CD4-positive, alpha-beta T cell (primary cell): ENCODE results near the gene ELK1. TPM values are rescaled to one million over a fixed set of nuclear protein-coding genes. Genes with fewer than 3 reads are reported as not detected.

Source experiments
- ATAC-seq: fragments of 200-7000 bp; cut with Tn5 transposase; one replicate; pipeline ENCODE4 v1.10.0; 2022; ENCODE audit warnings: mild to moderate bottlenecking; ENCODE audit not compliant: poor library complexity
- CTCF ChIA-PET: fragments of 350-600 bp; sonication (Branson Sonifier 250); formaldehyde crosslinking; loops from one replicate; lab custom pipeline; 2021; ENCODE audit warnings: antibody characterized with exemption, inconsistent platforms; lab: Charles Lee
- POLR2A ChIA-PET: fragments of 350-600 bp; sonication (Branson Sonifier 250); formaldehyde crosslinking; loops from one replicate; lab custom pipeline; 2021; ENCODE audit warnings: antibody characterized with exemption, inconsistent platforms; lab: Charles Lee
- DNase-seq, 14 experiments: peaks; one replicate each; pipeline ENCODE4 v3.0.0-alpha.2; 2013 to 2020; ENCODE audit warnings: mixed read lengths in 2 of 14
- H3K27ac ChIP-seq, 2 donors: one replicate each; pipeline versions ENCODE4 v1.5.1 to v1.7.0; 2013; ENCODE audit warnings: low read length in 2 of 2, low read depth in 1 of 2, mild to moderate bottlenecking in 1 of 2
- H3K27me3 ChIP-seq, 2 experiments: 1 replicate in 1 of 2; 2 replicates in 1 of 2; pipeline versions ENCODE4 v1.6.1 to v1.7.0; 2013; ENCODE audit warnings: low read length in 2 of 2, control low read depth in 1 of 2, mild to moderate bottlenecking in 1 of 2, moderate library complexity in 1 of 2; ENCODE audit not compliant: insufficient read depth in 2 of 2, control insufficient read depth in 1 of 2
- H3K36me3 ChIP-seq: one replicate; pipeline ENCODE4 v1.6.1; 2013; ENCODE audit warnings: low read length, control low read depth; ENCODE audit not compliant: insufficient read depth
- H3K4me1 ChIP-seq: one replicate; pipeline ENCODE4 v1.6.1; 2013; ENCODE audit warnings: low read length, control low read depth; ENCODE audit not compliant: insufficient read depth
- H3K4me3 ChIP-seq: one replicate; pipeline ENCODE4 v1.5.1; 2013; ENCODE audit warnings: mild to moderate bottlenecking, low read length, moderate library complexity
- H3K9me3 ChIP-seq, 2 experiments: 1 replicate in 1 of 2; 2 replicates in 1 of 2; pipeline versions ENCODE4 v1.6.1 to v1.7.0; 2013; ENCODE audit warnings: low read length in 2 of 2, mild to moderate bottlenecking in 2 of 2, control low read depth in 1 of 2, moderate library complexity in 1 of 2; ENCODE audit not compliant: control insufficient read depth in 1 of 2, insufficient read depth in 1 of 2
- H3K27ac Mint-ChIP-seq: one replicate; pipeline ENCODE4 v1.8.0; 2020; ENCODE audit warnings: mixed read lengths
- H3K27me3 Mint-ChIP-seq: one replicate; pipeline ENCODE4 v1.8.0; 2021; ENCODE audit warnings: mixed read lengths
- H3K36me3 Mint-ChIP-seq: one replicate; pipeline ENCODE4 v1.8.0; 2021; ENCODE audit warnings: low read depth, mixed read lengths
- H3K4me1 Mint-ChIP-seq: one replicate; pipeline ENCODE4 v1.8.0; 2021; ENCODE audit warnings: low read depth, mixed read lengths
- H3K4me3 Mint-ChIP-seq: one replicate; pipeline ENCODE4 v1.8.0; 2020; ENCODE audit warnings: mild to moderate bottlenecking, mixed read lengths
- H3K9me3 Mint-ChIP-seq: one replicate; pipeline ENCODE4 v1.8.0; 2020; ENCODE audit warnings: mixed read lengths
- CTCF ChIP-seq: fragments of 200-600 bp; IDR thresholded peaks from one replicate; pipeline ENCODE4 v1.8.0; 2022; ENCODE audit warnings: antibody characterized with exemption, mild to moderate bottlenecking
- intact Hi-C, 2 experiments: fragments of 100-400 bp; cut with DNase I in 1 of 2; cut with micrococcal nuclease in 1 of 2; formaldehyde crosslinking; loops; one replicate each; pipeline versions ENCODE4 v1.15.1 to v1.9.0; 2023 to 2025; cut with DNase I, micrococcal nuclease
- total RNA-seq, 174 experiments: library from RNA in 2 of 174; stranded (reverse) in 2 of 174; gene quantifications; one replicate each; pipeline ENCODE4 v1.2.3 and lab custom pipeline; 2021 to 2026

ELK1 gene
- total RNA-seq, 2 experiments from 2014 or later: 38.9 to 40.5 TPM

GRCh38 chrX:47613082-47613481 is 37.3 kb downstream of the ELK1 start:
- Mint-ChIP-seq H3K27ac (no peak overlapping the region), H3K27me3 (no peaks in the 10 kb centered on the region), H3K4me3 (no peak overlapping the region), H3K36me3 (no peaks in the 10 kb centered on the region), H3K9me3 (no peaks in the 10 kb centered on the region), H3K4me1 (peaks cover 3% of the 10 kb centered on the region)
- DNase-seq (no peak), ATAC-seq (no peak)
- TF ChIP-seq CTCF: no peak
- Histone ChIP-seq H3K27me3 (no peaks in the 10 kb centered on the region), H3K9me3 (no peaks in the 10 kb centered on the region), H3K36me3 (no peaks in the 10 kb centered on the region), H3K4me3 (no peak overlapping the region), H3K27ac (no peak overlapping the region), H3K4me1 (peaks cover 3% of the 10 kb centered on the region)
- intact Hi-C loops: no loop called here
- CTCF ChIA-PET: interaction anchor here (1.7 kb wide), 1 partner anchor 31 kb away, joined by 3 read pairs; no protein-coding TSS in a partner anchor
- POLR2A ChIA-PET: no interaction called here

GRCh38 chrX:47612418-47612817 is 37.9 kb downstream of the ELK1 start:
- Histone ChIP-seq H3K4me3 (no peak overlapping the region), H3K27ac (no peak overlapping the region), H3K36me3 (no peaks in the 10 kb centered on the region), H3K4me1 (peaks cover 3% of the 10 kb centered on the region), H3K27me3 (no peaks in the 10 kb centered on the region), H3K9me3 (no peaks in the 10 kb centered on the region)
- H3K4me3 Mint-ChIP-seq: no peak overlapping the region
- H3K27ac Mint-ChIP-seq: no peak overlapping the region
- intact Hi-C loops: no loop called here
- H3K9me3 Mint-ChIP-seq: no peaks in the 10 kb centered on the region
- no peaks in the 10 kb centered on the region for H3K36me3 Mint-ChIP-seq
- ChIA-PET CTCF (no interaction called here), POLR2A (no interaction called here)
- no peaks in the 10 kb centered on the region for H3K4me1 Mint-ChIP-seq
- DNase-seq (no peak), ATAC-seq (no peak)
- no peaks in the 10 kb centered on the region for H3K27me3 Mint-ChIP-seq
- no peak for TF ChIP-seq CTCF

- H3K4me1 Mint-ChIP-seq: no peaks in the 10 kb centered on the region
- H3K9me3 Mint-ChIP-seq: no peaks in the 10 kb centered on the region
- intact Hi-C loops: no loop called here
- POLR2A ChIA-PET: no interaction called here
- no peaks in the 10 kb centered on the region for H3K36me3 Mint-ChIP-seq
- Histone ChIP-seq H3K9me3 (no peaks in the 10 kb centered on the region), H3K27me3 (no peaks in the 10 kb centered on the region), H3K4me3 (no peak overlapping the region), H3K27ac (no peak overlapping the region), H3K4me1 (peaks cover 3% of the 10 kb centered on the region), H3K36me3 (no peaks in the 10 kb centered on the region)
- no peak for DNase-seq
- no peak overlapping the region for H3K27ac Mint-ChIP-seq
- TF ChIP-seq CTCF: no peak
- CTCF ChIA-PET: no interaction called here
- no peaks in the 10 kb centered on the region for H3K27me3 Mint-ChIP-seq
- ATAC-seq: no peak
- no peak overlapping the region for H3K4me3 Mint-ChIP-seq
These were observed 38.4 kb downstream of the ELK1 start for GRCh38 chrX:47611926-47612325.
